Measurements from ENCODE around the gene KEAP1. TPM values are rescaled to one million over a fixed set of nuclear protein-coding genes. Genes with fewer than 3 reads are reported as not detected.

Gene KEAP1
- total RNA-seq, 2 experiments from 2014 or later = 10.5 to 11.6 TPM

DNA sequence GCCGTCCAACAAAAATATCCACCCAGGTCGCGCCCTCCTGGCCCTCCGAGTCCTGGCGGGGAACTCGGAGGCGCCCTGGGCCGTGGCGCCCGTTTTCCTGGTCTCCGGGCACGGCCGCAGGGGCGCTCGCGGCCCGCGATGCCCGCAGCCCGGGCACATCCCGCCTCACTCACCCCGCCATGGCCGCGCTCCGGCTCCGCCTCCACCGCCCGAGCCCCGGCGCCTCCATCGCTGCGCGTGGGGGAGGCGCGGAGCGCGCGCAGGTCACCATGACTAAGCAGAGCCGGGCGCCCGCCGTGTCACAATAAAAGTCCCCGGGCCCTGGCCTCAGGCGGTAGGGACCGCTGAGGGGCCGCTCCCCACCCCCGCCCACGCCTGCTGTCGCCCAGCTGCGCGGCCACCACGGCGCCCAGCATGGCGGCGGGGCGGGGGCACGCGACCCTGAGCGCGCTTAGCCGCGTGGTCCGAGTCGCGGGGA lies 593 bp downstream of the KEAP1 start:
- H3K36me3 ChIP-seq (ENCODE audit: insufficient read depth, low read length) = peaks cover 15% of the 10 kb centered on the region
- ChIA-PET CTCF (interaction anchor here (0.6 to 2.3 kb wide), 2 partner anchors 24 to 63 kb away, joined by 5 to 6 read pairs; partner anchors contain the start of gene KRI1), POLR2A (interaction anchor here (0.7 to 1.6 kb wide), 3 partner anchors 63 to 232 kb away, joined by 3 to 7 read pairs (median 4); partner anchors contain the start of genes CDKN2D, ICAM1 and KRI1)
- H3K4me3 ChIP-seq (ENCODE audit: low read length) = peak overlapping the region; percentile 84
- H3K4me1 ChIP-seq (ENCODE audit: insufficient read depth, low read length) = peaks cover 52% of the 10 kb centered on the region
- TF ChIP-seq, protein P1, sequence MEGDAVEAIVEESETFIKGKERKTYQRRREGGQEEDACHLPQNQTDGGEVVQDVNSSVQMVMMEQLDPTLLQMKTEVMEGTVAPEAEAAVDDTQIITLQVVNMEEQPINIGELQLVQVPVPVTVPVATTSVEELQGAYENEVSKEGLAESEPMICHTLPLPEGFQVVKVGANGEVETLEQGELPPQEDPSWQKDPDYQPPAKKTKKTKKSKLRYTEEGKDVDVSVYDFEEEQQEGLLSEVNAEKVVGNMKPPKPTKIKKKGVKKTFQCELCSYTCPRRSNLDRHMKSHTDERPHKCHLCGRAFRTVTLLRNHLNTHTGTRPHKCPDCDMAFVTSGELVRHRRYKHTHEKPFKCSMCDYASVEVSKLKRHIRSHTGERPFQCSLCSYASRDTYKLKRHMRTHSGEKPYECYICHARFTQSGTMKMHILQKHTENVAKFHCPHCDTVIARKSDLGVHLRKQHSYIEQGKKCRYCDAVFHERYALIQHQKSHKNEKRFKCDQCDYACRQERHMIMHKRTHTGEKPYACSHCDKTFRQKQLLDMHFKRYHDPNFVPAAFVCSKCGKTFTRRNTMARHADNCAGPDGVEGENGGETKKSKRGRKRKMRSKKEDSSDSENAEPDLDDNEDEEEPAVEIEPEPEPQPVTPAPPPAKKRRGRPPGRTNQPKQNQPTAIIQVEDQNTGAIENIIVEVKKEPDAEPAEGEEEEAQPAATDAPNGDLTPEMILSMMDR (IDR thresholded peaks at IDR 0.05) = no peak
- Mint-ChIP-seq H3K36me3 (ENCODE audit: low read depth) (peaks cover 17% of the 10 kb centered on the region), H3K9me3 (no peaks in the 10 kb centered on the region), H3K27ac (peak overlapping the region; percentile 52), H3K27me3 (no peaks in the 10 kb centered on the region), H3K4me3 (peak overlapping the region; percentile 88), H3K4me1 (ENCODE audit: low read depth) (peaks cover 30% of the 10 kb centered on the region)
- peak overlapping the region; percentile 67 for H3K27ac ChIP-seq (ENCODE audit: low read depth in 1 of 2, low read length in 2 of 2)
- DNase-seq (peak; percentile 75 to 94 (median 86)), ATAC-seq (ENCODE audit: poor library complexity) (peak; percentile 93)
- no peaks in the 10 kb centered on the region for H3K27me3 ChIP-seq (ENCODE audit: control insufficient read depth in 1 of 2, insufficient read depth in 2 of 2, low read length in 2 of 2)
- H3K9me3 ChIP-seq (ENCODE audit: control insufficient read depth in 1 of 2, insufficient read depth in 1 of 2, low read length in 2 of 2) = no peaks in the 10 kb centered on the region
- intact Hi-C loops (cut with DNase I, micrococcal nuclease) = loop anchor here (2.0 to 10.0 kb wide), 3 partner anchors 40 to 152 kb away; partner anchors contain the start of genes ATG4D (in 1 of the 2) and ILF3 (in 1 of the 2)

DNA sequence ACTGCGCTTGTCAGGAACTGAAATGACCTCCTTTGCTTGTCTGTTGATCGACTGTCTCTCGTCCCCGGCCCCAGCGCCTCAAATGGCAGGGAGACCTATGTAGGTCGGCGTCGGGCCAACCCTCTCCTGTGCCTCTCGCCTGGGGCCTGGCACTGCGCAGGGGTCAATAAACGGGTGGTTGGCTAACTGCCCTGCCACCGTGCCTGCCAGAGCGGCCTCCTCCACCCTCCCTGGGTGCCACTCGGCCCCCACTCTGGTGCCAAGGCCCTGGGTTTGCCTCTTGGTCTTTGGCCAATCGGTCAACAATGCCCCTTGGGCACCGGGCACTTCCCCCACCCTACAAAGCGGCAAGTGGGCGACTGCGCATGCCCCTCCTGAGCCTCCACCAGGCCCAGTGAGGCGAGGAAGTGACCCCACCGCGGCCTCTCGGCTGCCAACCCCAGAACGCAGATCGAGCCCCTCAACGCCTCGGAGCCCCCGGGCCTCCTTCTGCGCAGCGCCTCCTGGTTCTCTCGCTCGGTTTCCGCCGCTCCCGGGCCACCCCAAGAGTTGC lies 1.1 kb downstream of the KEAP1 start:
- peak; percentile 20 for ATAC-seq (ENCODE audit: poor library complexity)
- intact Hi-C loops (cut with DNase I, micrococcal nuclease) = loop anchor here (2.0 to 10.0 kb wide), 3 partner anchors 40 to 153 kb away; partner anchors contain the start of genes ATG4D (in 1 of the 2) and ILF3 (in 1 of the 2)
- TF ChIP-seq, protein P1 (IDR thresholded peaks at IDR 0.05) = peak; percentile 21

DNA sequence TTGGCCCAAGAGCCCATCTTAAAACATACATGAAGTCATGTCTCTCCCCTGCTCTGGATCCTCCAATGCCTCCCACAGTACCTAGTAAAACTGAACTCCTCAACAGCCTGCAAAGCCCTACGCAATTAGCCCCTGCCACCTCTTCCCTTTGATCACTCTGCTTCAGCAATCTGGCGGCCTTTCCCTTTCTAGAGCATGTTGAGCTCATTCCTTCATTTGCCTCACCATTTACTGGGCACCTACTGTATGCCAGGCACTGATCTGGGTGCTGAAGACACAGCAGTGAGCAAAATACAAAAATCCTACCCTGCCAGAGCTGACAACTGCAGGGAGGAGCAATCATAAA lies 2.9 kb downstream of the KEAP1 start:
- Mint-ChIP-seq H3K9me3 (no peaks in the 10 kb centered on the region), H3K4me1 (ENCODE audit: low read depth) (peaks cover 28% of the 10 kb centered on the region), H3K27me3 (no peaks in the 10 kb centered on the region), H3K36me3 (ENCODE audit: low read depth) (peaks cover 27% of the 10 kb centered on the region), H3K4me3 (peak overlapping the region; percentile 87), H3K27ac (peak overlapping the region; percentile 31)
- TF ChIP-seq, protein P1 (IDR thresholded peaks at IDR 0.05) = no peak
- no peak for DNase-seq
- POLR2A ChIA-PET = no interaction called here
- peaks cover 54% of the 10 kb centered on the region for H3K4me1 ChIP-seq (ENCODE audit: insufficient read depth, low read length)
- intact Hi-C loops (cut with DNase I, micrococcal nuclease) = loop anchor here (5.0 to 10.0 kb wide), 2 partner anchors 42 to 155 kb away; partner anchors contain the start of genes ATG4D (in 1 of the 2) and ILF3 (in 1 of the 2)
- no peaks in the 10 kb centered on the region for H3K27me3 ChIP-seq (ENCODE audit: control insufficient read depth in 1 of 2, insufficient read depth in 2 of 2, low read length in 2 of 2)
- H3K27ac ChIP-seq (ENCODE audit: low read depth in 1 of 2, low read length in 2 of 2) = no peak overlapping the region
- no peak overlapping the region for H3K4me3 ChIP-seq (ENCODE audit: low read length)
- ATAC-seq (ENCODE audit: poor library complexity) = no peak
- no peaks in the 10 kb centered on the region for H3K9me3 ChIP-seq (ENCODE audit: control insufficient read depth in 1 of 2, insufficient read depth in 1 of 2, low read length in 2 of 2)
- CTCF ChIA-PET = interaction anchor here (1.3 kb wide), 1 partner anchor 17 kb away, joined by 3 read pairs; no protein-coding TSS in a partner anchor
- peaks cover 28% of the 10 kb centered on the region for H3K36me3 ChIP-seq (ENCODE audit: insufficient read depth, low read length)

More for the DNA sequence above, 1.1 kb downstream of the KEAP1 start:
- Mint-ChIP-seq H3K27me3 (no peaks in the 10 kb centered on the region), H3K4me1 (ENCODE audit: low read depth) (peaks cover 34% of the 10 kb centered on the region), H3K4me3 (peak overlapping the region; percentile 88), H3K36me3 (ENCODE audit: low read depth) (peaks cover 21% of the 10 kb centered on the region), H3K27ac (peak overlapping the region; percentile 52), H3K9me3 (no peaks in the 10 kb centered on the region)
- Histone ChIP-seq H3K27ac (ENCODE audit: low read depth in 1 of 2, low read length in 2 of 2) (peak overlapping the region; percentile 67), H3K4me3 (ENCODE audit: low read length) (peak overlapping the region; percentile 84), H3K9me3 (ENCODE audit: control insufficient read depth in 1 of 2, insufficient read depth in 1 of 2, low read length in 2 of 2) (no peaks in the 10 kb centered on the region), H3K36me3 (ENCODE audit: insufficient read depth, low read length) (peaks cover 20% of the 10 kb centered on the region), H3K27me3 (ENCODE audit: control insufficient read depth in 1 of 2, insufficient read depth in 2 of 2, low read length in 2 of 2) (no peaks in the 10 kb centered on the region), H3K4me1 (ENCODE audit: insufficient read depth, low read length) (peaks cover 56% of the 10 kb centered on the region)
- POLR2A ChIA-PET = interaction anchor here (0.7 kb wide), 1 partner anchor 64 kb away, joined by 3 read pairs; the partner anchor contains the start of gene KRI1
- DNase-seq = peak in 9 of 14 experiments; percentile 14 to 53 (median 26)
- CTCF ChIA-PET = interaction anchor here (0.8 to 2.3 kb wide), 2 partner anchors 23 to 86 kb away, joined by 3 to 6 read pairs; no protein-coding TSS in a partner anchor
